A673 (cell line): Measurements from ENCODE around the gene ZNF442.
"Not testable (repeated sequence)": the region's sequence is repeated elsewhere in the genome, so short reads cannot be mapped to it uniquely, and the experiment has no call there.

Experiments used
- EZH2 ChIP-seq: fragments of 200-600 bp; sonication (generic); IDR thresholded peaks from 2 replicates; pipeline ENCODE4 v1.6.1; 2017; ENCODE audit warnings: borderline replicate concordance, low read depth, mild to moderate bottlenecking, mixed read lengths, antibody characterized with exemption, low read length; ENCODE audit not compliant: poor library complexity, severe bottlenecking
- TF ChIP-seq, protein P1 (sequence below): fragments of 300-800, 200-600 bp; sonication (generic); conservative IDR thresholded peaks from 2 replicates; pipeline ENCODE4 v1.5.1; 2017; ENCODE audit warnings: low read depth, mild to moderate bottlenecking, antibody characterized with exemption, low read length, moderate library complexity, mixed read lengths

DNA sequence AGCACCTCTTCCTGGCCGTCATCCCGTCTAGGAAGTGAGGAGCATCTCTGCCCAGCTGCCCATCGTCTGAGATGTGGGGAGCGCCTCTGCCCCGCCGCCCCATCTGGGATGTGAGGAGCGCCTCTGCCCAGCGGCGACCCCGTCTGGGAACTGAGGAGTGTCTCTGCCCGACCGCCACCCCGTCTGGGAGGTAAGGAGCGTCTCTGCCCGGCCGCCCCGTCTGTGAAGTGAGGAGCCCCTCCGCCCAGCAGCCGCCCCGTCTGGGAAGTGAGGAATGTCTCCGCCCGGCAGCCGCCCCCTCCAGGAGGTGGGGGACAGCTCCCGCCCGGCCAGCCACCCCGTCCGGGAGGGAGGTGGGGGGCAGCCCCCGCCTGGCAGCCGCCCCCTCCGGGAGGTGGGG is 3.2 kb downstream of the ZNF442 start:
- TF ChIP-seq, protein P1, sequence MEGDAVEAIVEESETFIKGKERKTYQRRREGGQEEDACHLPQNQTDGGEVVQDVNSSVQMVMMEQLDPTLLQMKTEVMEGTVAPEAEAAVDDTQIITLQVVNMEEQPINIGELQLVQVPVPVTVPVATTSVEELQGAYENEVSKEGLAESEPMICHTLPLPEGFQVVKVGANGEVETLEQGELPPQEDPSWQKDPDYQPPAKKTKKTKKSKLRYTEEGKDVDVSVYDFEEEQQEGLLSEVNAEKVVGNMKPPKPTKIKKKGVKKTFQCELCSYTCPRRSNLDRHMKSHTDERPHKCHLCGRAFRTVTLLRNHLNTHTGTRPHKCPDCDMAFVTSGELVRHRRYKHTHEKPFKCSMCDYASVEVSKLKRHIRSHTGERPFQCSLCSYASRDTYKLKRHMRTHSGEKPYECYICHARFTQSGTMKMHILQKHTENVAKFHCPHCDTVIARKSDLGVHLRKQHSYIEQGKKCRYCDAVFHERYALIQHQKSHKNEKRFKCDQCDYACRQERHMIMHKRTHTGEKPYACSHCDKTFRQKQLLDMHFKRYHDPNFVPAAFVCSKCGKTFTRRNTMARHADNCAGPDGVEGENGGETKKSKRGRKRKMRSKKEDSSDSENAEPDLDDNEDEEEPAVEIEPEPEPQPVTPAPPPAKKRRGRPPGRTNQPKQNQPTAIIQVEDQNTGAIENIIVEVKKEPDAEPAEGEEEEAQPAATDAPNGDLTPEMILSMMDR, result not testable (repeated sequence)
- not testable (repeated sequence) for TF ChIP-seq EZH2
